Ascending aorta (tissue), 2 donors: ENCODE data around the gene IMMP2L. TPM values are rescaled to one million over a fixed set of nuclear protein-coding genes. Genes with fewer than 3 reads are reported as not detected.

Source experiments
- DNase-seq, 2 donors: peaks; one replicate each; pipeline ENCODE4 v3.0.0-alpha.2; 2019; ENCODE audit warnings: low spot score in 2 of 2
- H3K27ac ChIP-seq, 2 donors: fragments of 200-600 bp; sonication (generic); one replicate each; pipeline ENCODE4 v1.5.1; 2016 to 2017; ENCODE audit warnings: mild to moderate bottlenecking in 1 of 2
- H3K27me3 ChIP-seq: fragments of 200-600 bp; sonication (generic); one replicate; pipeline ENCODE4 v1.5.1; 2017
- H3K36me3 ChIP-seq, 2 donors: fragments of 200-600 bp; sonication (generic); one replicate each; pipeline ENCODE4 v1.5.1; 2016
- H3K4me1 ChIP-seq, 2 donors: fragments of 200-600 bp; sonication (generic); one replicate each; pipeline ENCODE4 v1.5.1; 2016 to 2017; ENCODE audit warnings: mild to moderate bottlenecking in 1 of 2
- H3K4me3 ChIP-seq, 2 donors: fragments of 200-600 bp; sonication (generic); one replicate each; pipeline ENCODE4 v1.5.1; 2016 to 2017; ENCODE audit warnings: mild to moderate bottlenecking in 1 of 2
- H3K9me3 ChIP-seq, 2 donors: fragments of 200-600 bp; sonication (generic); one replicate each; pipeline ENCODE4 v1.5.1; 2016
- intact Hi-C: fragments of 100-400 bp; cut with DNase I; formaldehyde crosslinking; loops from one replicate; pipeline ENCODE4 v1.15.1; 2023
- total RNA-seq: library from RNA; depleted of rRNA; stranded (reverse); fragments of >200 nt; gene quantifications from one replicate; pipeline ENCODE4 v1.1.0, GENCODE V29; 2016
- TF ChIP-seq, protein P1 (sequence below), 3 experiments: fragments of 200-600 bp in 2 of 3; fragments of 450-650 bp in 1 of 3; sonication (generic) in 2 of 3; IDR thresholded peaks; one replicate each; pipeline ENCODE4 v1.5.1; 2016 to 2019; ENCODE audit warnings: antibody characterized with exemption in 3 of 3, mild to moderate bottlenecking in 1 of 3, moderate library complexity in 1 of 3

Gene IMMP2L
- total RNA-seq, 1 donor from 2014 or later: 143 TPM

DNA sequence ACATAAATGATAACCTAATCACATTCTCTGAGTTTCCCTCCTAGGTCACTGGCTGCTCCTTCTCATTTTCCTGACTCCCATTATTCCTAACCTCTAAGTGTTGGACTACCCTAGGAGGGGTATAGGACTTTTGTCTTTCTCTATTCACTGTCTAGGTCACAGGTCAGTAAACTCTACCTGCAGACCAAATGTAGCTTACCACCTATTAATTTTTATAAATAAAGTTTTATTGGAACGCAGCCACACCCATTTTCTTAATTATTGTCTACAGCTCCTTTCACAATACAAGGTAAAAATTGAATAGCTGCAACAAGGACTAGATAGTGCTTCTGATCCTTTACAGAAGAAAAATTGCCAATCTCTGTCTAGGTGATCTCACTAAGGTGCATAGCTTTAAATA, 156.7 kb downstream of the IMMP2L start:
- H3K36me3 ChIP-seq: no peaks in the 10 kb centered on the region
- H3K4me3 ChIP-seq: no peak overlapping the region
- TF ChIP-seq, protein P1, sequence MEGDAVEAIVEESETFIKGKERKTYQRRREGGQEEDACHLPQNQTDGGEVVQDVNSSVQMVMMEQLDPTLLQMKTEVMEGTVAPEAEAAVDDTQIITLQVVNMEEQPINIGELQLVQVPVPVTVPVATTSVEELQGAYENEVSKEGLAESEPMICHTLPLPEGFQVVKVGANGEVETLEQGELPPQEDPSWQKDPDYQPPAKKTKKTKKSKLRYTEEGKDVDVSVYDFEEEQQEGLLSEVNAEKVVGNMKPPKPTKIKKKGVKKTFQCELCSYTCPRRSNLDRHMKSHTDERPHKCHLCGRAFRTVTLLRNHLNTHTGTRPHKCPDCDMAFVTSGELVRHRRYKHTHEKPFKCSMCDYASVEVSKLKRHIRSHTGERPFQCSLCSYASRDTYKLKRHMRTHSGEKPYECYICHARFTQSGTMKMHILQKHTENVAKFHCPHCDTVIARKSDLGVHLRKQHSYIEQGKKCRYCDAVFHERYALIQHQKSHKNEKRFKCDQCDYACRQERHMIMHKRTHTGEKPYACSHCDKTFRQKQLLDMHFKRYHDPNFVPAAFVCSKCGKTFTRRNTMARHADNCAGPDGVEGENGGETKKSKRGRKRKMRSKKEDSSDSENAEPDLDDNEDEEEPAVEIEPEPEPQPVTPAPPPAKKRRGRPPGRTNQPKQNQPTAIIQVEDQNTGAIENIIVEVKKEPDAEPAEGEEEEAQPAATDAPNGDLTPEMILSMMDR (IDR thresholded peaks at IDR 0.05): no peak
- intact Hi-C loops: no loop called here
- H3K9me3 ChIP-seq: no peaks in the 10 kb centered on the region
- H3K27ac ChIP-seq: no peak overlapping the region
- peaks cover 0 to 8% of the 10 kb centered on the region in 2 donors for H3K4me1 ChIP-seq
- DNase-seq: no peak
- H3K27me3 ChIP-seq: no peaks in the 10 kb centered on the region

DNA sequence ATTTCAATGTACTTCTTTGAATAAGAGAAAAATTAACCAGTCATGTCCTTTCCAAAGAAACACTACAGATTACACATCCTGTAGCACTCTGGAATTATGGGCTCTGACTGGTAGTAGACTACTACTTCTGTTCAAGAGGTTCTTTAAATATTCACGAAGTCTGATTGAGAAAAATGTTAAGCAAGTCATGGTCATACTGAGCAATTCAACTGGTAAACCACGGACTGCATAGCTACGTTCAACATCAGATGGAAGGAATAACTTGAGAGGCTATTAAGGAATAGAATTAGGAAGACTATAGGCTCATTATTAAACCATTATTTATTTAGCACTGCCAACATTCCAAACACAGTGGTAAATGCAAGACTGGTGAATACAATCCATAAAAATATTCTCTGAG, 160.8 kb downstream of the IMMP2L start:
- Histone ChIP-seq H3K27me3 (no peaks in the 10 kb centered on the region), H3K27ac (no peak overlapping the region), H3K36me3 (no peaks in the 10 kb centered on the region), H3K9me3 (no peaks in the 10 kb centered on the region), H3K4me3 (no peak overlapping the region), H3K4me1 (peaks cover 0 to 3% of the 10 kb centered on the region in 2 donors)
- TF ChIP-seq, protein P1 (IDR thresholded peaks at IDR 0.05): no peak
- DNase-seq: no peak
- intact Hi-C loops: no loop called here

DNA sequence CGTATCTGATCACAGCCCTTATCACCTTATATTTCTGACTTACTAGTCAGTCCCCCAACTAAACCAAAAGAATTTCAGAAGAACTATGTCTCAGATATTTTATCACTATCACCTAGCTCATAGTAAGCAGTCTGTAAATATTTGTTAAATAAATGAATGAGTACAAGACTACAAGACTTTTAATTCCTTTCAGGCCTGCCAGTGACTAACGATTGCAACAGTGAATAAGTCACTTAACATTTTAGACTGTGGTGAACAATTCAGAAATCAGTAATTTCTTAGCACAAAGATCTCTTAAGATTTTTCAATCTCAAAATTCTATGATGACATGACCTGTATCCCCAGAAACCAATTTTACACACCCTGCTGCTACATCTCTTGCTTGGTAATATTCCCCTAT, 162.2 kb downstream of the IMMP2L start:
- Histone ChIP-seq H3K9me3 (no peaks in the 10 kb centered on the region), H3K27me3 (no peaks in the 10 kb centered on the region), H3K27ac (no peak overlapping the region), H3K4me3 (no peak overlapping the region), H3K4me1 (peaks cover 0 to 3% of the 10 kb centered on the region in 2 donors), H3K36me3 (no peaks in the 10 kb centered on the region)
- intact Hi-C loops: no loop called here
- no peak for DNase-seq
- TF ChIP-seq, protein P1 (IDR thresholded peaks at IDR 0.05): no peak

DNA sequence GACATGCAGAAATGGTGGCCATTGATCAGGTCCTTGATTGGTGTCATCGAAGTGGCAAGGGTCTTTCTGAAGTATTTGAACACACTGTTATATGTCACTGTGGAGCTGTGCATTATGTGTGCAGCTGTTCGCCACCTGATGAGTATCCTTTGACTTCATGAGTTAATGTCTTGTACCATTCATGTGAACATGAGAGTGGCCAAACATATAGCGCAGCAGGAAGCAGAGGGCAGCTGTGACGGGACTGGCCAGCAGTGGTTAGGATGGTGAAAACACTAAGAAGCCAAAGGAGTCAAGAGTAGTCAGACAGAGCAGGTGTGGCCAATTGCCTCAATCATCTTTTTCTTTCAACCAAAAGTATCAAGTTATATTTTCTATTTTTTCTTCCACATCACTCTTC, 167.4 kb downstream of the IMMP2L start:
- peaks cover 0 to 11% of the 10 kb centered on the region in 2 donors for H3K4me1 ChIP-seq
- no peak overlapping the region for H3K4me3 ChIP-seq
- DNase-seq: no peak
- H3K36me3 ChIP-seq: no peaks in the 10 kb centered on the region
- TF ChIP-seq, protein P1 (IDR thresholded peaks at IDR 0.05): no peak
- no peak overlapping the region for H3K27ac ChIP-seq
- H3K9me3 ChIP-seq: no peaks in the 10 kb centered on the region
- H3K27me3 ChIP-seq: no peaks in the 10 kb centered on the region
- intact Hi-C loops: no loop called here

DNA sequence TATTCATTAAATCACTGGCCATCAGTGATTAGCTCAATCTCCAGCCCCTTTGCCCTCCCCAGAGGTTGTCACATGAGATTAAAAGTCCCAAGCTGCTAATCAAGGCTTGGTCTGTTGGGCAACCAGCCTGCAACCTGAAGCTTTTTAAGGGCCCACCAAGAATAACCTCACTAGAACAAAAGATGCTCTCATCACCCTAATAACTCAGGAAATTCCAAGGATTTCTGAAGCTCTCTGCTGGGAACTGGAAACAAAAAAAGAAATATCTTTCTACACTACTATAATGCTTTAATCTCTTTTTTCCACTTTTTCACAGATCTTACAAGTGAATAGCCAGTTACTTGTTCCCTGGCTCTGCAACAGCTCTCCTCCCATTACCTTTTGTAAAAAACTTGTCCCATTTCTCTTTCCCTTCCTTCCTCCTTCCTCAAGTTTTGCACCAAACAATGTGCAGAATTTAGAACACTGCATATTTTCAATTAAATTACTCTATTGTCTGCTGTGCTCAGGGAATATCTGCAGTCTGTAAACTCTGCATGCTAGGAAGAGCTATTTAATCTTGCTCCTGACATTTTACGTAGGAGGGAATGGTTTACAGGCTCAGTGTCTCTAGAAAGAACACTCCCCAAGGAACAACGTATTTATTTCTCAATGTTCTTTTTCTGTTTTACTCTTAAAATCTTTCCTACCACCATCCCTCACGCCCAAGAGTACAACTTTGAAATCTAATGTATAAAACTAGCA, 169.1 kb downstream of the IMMP2L start:
- Histone ChIP-seq H3K36me3 (no peaks in the 10 kb centered on the region), H3K27ac (no peak overlapping the region), H3K9me3 (no peaks in the 10 kb centered on the region), H3K4me3 (no peak overlapping the region), H3K4me1 (peaks cover 0 to 11% of the 10 kb centered on the region in 2 donors), H3K27me3 (no peaks in the 10 kb centered on the region)
- TF ChIP-seq, protein P1 (IDR thresholded peaks at IDR 0.05): no peak
- intact Hi-C loops: no loop called here
- DNase-seq: no peak
